Kidney glomerular epithelial cell (primary cell): Measurements from ENCODE around the gene NFATC3.
A peak's percentile ranks its signal among the peaks of the same experiment; 100 is the strongest.

ENCODE experiments used
- DNase-seq: peaks from one replicate; lab custom pipeline; 2025; lab: John Stamatoyannopoulos, UW

Gene NFATC3

DNA sequence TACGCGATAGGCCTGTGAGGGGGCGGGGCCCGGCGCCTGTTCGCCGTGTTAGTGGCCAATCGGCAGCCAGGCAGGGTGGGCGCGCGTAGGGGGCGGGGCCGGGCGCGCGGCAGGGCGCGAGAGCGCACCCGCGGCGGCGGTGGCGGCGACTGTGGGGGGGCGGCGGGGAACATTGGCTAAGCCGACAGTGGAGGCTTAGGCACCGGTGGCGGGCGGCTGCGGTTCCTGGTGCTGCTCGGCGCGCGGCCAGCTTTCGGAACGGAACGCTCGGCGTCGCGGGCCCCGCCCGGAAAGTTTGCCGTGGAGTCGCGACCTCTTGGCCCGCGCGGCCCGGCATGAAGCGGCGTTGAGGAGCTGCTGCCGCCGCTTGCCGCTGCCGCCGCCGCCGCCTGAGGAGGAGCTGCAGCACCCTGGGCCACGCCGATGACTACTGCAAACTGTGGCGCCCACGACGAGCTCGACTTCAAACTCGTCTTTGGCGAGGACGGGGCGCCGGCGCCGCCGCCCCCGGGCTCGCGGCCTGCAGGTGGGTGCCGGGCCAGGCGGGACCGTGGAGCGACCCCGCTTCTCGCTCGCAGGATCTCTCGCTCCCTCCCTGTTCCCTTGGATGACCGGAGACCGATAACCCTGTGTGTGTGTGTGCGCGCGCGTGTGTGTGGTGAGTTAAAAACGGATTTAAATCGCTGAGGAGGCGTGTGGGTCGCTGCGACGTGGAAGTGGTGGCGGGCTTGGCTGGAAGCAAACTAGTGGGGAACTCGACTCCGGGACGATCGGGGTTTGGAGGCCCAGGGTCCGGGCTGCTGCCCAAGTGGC is at the start of gene NFATC3:
Gene NFATC3, plus strand, starts transcription at position 112 of the 813 bp plus-strand sequence. Its CDS starts 312 bp downstream, at position 424.
- DNase-seq, result peak; percentile 82

DNA sequence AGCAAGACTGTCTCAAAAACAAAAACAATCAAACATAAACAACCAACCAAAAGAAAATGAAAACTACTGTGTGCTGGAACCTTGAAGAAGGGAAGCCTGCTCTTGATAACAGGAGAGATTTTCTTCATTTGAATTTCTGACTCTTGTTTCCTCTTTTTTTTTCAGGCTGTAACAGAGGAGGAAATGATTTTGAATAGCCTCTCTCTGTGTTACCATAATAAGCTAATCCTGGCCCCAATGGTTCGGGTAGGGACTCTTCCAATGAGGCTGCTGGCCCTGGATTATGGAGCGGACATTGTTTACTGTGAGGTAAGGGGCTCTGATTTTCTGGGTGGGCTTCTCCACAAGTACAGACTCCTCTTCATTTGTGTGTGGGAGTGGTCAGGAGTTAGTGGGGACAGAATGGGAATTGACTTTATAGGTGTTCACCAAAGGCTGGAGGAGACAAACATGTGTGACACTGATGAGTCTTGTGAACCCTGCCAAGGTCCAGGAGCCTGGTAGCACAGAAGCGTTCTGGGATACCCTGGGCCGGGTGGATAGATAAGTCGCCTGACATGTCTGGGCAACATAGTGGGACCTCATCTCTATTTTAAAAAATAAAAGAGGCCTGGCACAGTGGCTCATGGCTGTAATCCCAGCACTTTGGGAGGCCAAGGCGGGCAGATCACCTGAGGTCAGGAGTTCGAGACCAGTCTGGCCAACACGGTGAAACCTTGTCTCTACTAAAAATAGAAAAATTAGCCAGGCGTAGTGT is 47.2 kb upstream of the NFATC3 start:
- no peak for DNase-seq

DNA sequence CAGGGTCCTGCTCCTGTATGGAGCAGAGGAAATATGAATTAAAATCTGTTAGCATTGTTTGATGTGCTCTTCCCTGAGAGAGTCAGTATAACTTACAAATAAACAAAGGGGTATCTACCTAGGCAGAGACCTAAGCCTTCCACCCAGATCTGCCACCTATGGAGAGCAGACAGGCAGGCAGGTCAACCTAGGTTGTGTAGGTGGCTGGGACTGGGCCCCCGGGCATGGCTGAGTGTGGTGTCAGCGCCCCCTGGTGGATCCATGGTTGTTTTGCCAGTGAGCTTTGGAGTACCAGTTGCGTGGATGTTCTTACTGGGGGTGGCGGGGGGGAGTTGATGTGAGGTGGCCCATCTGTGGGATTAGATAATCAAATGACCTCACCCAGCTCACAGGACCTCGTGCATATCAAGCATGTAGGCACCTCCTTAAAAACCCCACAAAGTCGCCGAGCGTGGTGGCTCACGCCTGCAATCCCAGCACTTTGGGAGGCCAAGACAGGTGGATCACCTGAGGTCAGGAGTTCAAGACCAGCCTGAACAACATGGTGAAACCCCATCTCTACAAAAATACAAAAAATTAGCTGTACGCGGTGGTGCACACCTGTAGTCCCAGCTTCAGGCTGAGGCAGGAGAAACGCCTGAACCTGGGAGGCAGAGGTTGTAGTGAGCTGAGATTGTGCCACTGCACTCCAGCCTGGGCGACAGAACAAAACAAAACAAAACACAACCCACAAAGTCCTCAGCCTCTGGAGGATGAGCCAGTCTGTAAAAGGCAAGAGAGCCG is 44.5 kb upstream of the NFATC3 start:
- peak; percentile 59 for DNase-seq

DNA sequence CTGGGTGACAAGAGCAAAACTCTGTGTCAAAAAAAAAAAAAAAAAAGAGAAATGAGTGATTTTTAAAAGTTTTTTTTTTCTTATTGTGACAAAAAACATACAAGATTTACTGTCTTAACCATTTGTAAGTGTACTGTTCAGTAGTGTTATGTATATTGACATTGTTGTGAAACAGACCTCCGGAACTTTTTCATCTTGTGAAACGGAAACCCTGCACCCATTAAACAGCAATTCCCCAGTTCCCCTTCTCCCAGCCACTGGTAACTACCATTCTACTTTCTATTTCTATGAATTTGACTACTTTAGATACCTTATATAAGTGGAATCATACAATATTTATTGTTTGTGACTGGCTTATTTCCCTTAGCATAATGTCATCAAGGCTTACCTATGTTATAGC is 43.4 kb upstream of the NFATC3 start:
- no peak for DNase-seq

DNA sequence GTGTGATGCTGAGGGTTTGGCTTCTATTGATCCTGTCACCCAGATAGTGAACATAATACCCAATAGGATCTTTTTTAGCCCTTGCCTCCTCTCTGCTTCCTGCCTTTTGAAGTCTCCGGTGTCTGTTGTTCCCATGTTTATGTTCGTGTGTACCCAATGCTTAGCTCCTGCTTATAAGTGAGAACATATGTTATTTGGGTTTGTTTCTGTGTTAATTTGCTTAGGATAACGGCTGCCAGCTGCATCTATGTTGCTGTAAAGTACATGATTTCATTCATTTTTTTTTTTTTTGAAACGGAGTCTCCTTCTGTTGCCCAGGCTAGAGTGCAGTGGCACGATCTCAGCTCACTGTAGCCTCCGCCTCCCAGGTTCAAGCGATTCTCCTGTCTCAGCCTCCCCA is 39.1 kb upstream of the NFATC3 start:
- DNase-seq, result no peak

DNA sequence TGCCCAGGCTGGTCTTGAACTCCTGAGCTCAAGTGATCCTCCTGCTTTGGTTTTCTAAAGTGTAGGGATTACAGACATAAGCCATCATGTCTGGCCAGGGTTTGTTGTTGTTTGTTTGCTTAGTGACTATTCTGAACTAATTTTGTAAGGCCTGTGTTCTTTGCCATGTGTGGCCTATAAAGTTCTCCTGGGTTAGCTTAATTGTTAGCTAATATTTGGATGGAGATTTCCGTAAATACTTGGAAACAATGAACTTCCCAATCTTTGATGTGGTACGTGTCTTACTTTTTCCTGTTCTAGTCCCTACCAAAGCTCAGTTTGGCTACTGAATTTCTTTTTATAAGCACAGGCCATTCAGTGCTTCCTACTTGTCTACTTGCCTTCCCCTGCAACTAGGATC is 37.2 kb upstream of the NFATC3 start:
- no peak for DNase-seq

DNA sequence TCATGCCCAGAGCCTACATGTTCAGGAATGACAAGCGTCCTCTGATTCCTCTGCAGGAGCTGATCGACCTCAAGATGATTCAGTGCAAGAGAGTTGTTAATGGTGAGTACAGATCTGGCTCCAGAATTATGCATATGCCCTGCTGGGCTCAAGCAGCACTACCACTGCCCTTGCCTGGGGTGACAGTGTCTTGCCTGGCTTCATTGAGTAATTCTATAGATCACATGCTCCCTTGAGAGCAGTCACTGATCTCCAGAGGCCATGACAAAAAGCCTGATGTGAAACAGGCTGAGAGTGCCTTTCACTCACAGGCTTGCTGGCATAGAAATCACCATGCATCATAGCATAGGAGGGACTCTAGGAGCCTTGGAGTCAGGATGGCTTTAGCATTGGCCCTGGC is 35.7 kb upstream of the NFATC3 start:
- DNase-seq, result no peak

DNA sequence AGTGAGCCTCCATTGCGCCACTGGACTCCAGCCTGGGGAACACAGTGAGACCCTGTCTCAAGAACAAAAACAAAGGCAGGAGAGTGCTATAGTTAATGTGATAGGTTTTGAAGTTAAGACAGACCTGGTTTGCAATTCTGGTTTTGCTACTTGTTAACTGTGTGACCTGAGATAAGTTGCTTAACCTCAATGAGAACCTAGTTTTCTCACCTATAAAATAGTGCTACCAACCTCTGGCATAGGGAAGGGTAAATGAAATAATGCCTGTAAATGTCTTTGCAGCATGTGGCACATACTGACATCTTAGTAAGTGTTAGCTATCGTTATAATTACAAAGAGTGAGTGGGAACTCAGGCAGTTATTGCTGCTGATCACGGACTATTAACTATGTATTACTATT is 29.8 kb upstream of the NFATC3 start:
- no peak for DNase-seq

DNA sequence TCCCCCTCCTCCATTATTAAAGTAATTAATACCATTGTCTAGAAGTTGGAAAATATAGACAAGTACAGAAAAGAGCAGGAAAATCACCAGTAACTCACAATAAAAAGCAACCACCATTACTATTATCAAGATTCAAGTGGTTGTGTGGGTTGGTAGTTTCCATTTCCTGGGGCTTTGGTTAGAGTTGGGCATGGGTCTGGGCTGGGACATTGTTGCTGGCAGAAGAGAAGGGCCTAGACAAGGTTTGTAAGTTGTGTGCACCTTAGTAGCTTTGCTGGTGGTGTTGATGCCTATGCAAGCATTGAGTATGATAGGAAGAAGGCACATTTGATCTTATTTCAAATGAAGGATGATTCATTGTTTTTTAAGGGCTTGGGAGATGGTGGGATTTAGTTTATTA is 25.4 kb upstream of the NFATC3 start:
- no peak for DNase-seq

DNA sequence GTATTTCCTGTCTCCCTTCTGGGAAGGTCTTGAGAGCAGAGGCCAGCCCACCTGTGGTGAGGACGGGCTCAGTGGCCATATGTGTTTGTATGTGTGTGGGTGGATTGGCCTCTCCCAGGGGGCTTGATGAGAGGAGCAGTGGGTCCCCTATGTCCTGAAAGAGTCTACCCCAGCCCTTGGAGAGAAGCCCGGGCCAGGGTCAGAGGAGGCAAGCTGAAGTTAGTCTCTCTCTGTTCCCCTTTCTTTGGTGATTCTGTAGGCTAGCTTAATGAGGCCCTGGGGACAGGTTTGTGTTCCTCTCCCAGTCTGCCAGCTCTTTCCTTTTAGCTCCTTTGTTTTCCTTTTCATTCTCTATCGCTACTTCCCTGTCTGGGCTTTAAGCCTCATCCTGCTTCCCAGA is 23.8 kb upstream of the NFATC3 start:
- no peak for DNase-seq

DNA sequence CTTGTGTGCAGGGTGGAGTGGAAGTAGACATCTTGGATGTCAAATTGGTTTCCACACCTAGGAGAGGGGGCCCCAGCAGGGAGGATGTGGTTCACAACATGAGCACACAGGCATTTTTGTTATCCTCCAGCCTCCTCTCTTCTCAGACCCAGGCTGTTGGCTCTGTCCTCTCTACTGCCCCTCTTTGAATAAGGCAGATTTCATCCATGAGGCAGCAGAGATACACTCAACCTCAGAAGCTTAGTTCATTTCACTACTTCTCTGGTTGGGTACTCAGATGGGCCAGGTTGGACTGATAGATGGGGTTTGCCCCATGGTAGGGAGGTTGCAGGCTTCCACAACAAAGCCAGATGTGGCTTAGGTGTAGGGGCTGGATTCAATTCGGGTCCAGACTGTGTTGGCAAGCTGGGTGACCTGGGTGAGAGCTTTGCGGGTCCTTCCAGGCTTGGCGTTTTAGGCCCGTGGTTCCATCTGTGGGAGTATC is 22.2 kb upstream of the NFATC3 start:
- DNase-seq, result no peak

DNA sequence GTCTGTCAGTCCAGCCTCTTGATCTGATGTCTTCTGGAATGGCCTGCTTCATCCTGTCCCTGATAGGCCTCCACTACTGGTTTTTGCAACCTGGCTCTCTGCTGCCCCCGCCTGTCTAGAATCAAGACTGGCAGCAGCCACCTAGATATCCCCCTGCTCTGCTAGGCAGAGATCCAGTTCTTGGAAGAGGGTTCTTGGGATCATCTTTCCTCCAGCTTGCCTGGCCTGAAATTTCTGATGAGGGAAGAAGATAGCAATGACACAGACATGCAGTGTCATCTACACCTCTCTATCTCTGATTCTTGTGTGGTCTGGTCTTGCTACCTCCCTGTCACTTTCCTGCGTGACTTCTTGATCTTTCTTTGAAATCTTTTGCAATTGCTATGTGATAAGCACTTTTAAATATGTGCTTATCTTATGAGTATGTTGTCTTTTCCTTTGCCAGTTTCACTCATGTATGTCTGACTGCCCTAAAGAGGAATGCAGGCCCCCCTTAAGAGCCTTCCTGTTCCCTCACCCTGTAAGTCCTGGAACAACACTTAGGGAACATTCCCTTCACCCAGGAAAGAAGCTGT is 20.3 kb upstream of the NFATC3 start:
- peak; percentile 93 for DNase-seq

DNA sequence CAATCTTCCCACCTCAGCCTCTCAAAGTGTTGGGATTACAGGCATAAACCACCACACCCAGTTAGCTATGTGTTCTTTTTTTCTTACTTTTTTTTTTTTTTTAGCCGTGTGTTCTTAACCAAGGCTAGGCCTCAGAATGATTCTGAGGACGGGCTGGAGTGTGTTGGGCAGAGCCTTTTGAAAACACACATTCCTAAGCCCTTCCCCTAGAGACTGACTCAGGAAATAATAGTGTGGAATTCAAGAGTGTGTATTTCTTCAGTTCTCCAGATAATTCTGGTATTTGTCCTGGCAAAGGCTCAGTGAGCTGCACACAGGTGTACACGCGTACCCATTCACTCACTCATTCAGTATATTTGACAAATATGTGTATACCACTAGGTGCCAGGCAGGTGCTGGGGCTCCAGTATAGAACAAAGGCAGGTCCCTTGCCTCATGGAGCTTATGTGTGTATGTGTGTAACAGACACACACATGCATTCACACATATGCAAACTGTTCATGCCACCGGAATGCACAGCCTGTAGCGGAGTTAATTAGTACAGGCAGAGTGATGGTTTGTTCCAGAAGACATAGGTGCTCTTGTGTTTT is 19.4 kb upstream of the NFATC3 start:
- peak; percentile 52 for DNase-seq

DNA sequence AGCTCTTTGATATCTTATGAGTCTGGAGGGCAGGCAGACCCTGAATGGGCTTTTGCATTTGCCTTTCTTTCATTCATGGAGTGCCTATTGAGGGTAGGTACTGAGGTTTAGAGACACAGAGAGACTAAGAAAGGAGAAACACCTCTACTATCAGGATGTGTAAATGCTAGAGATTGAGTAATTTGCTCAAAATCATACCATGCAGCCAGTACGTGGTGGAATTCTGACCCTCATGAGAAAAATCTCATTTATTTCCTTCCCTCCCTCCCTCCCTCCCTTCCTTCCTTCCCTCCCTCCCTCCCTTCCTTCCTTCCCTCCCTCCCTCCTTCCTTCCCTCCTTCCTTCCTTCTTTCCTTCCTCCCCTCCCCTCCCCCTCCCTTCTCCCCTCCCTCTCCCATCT is 18.4 kb upstream of the NFATC3 start:
- no peak for DNase-seq

DNA sequence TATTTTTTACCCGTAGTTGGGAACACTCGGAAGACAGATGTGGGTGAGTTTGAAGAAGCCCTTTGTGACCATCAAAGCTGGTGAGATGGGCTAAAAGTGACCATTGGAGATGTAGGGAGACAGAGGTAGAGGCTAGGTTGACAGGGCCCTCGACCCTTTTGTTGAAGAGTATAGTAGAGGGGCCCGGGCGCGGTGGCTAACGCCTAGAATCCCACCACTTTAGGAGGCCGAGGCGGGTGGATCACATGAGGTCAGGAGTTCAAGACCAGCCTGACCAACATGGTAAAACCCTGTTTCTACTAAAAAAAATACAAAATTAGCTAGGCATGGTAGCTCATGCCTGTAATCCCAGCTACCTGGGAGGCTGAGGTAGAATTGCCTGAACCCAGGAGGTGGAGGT is 16.2 kb upstream of the NFATC3 start:
- DNase-seq, result no peak

DNA sequence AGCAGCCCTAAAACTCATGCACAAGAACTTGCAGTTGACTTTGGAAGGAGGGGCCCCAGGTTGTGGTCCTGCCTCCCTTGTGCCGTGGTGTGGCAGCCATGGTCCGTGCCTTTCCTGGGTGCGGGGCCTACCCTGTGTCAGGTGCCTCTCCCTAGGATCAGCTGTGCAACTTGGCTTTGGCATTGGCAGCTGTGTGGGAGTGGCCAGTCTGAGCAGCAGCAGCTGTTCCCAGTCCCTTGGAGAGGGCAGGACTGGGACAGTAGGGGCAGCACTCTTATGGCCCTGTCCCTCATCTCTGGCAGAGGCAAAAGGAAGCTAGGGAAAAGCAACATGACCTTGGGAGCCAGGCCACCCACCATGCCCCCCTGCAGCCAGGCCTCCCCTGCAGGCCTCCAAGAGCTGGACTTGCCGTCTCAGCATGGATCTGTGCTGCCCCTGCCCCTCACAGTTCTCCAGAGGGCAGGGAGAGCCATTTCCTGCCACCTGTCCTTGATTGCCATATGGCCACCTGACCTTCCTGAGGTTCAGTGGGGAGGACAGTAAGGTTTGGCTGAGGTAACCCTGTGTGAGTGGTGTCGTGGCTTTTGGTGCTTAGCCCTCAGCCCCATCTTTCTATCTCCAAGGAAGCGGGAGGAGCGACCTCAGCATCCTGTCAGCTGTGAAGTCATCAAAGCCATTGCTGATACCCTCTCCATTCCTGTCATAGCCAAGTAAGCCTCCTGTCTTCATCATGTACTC is 15.5 kb upstream of the NFATC3 start:
- no peak for DNase-seq

DNA sequence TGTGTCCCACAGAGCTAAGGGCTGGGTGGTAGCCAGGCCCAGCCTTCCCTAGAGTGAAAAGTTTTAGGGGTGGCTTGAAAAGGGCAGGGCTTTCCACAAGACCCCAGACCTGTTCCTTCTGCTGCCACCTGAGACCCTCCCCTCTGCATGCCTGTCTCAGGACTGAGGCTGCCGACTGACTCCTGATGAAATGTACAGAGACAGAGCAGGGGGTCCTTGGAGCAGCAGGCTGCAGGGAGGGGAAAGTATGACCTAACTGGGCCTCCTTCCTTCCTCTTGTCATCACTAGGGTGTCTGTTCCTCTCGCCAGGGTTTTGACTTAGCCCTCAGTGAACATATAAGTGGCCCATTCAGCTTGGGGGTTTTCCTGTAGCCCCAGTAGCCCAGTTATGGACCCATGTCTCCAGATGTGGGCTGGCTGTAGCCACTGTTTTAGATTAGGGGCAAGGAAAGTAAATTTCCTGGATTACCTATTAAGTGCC is 14.9 kb upstream of the NFATC3 start:
- no peak for DNase-seq

DNA sequence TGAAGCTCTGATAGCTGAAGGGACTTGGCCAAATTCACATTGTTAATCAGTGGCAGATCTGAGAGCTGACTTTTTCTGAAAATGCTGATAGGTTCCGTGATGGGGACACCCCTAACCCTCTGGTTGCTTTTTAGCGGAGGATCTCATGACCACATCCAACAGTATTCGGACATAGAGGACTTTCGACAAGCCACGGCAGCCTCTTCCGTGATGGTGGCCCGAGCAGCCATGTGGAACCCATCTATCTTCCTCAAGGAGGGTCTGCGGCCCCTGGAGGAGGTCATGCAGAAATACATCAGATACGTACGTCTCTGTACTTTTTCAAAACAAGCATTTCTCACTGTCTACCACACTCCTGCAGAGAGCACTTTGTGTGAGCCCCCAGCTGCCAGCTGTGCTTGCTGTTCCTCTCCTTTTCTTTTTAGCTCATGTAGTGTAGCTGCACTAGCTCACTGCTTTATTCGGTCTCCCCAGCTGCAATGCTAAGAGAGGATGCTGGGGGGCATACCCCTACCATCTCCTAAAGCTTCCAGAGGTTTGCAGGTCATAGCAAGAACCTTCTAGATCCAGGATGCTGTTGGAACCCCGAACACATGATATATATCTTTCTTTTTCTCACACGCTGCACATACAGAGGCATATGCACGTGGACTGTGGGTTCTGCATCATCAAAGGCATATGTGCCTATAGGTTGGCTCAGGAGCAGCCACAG is 14.2 kb upstream of the NFATC3 start:
- no peak for DNase-seq

DNA sequence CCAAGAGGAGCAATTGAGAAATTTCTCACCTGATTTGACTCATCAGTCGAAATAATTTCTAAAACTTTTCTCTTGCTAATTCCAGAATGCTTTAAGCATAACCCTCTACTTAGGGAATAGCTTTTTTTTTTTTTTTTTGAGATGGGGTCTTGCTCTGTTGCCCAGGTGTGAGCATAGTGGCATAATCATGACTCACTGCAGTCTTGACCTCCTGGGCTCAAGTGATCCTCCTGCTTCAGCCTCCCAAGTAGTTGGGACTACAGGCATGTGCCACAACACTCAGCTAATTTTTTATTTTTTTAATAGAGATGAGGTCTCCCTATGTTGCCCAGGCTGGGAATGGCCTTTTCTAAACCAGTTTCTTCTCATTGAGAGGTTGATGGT is 13.7 kb upstream of the NFATC3 start:
- DNase-seq, result no peak

DNA sequence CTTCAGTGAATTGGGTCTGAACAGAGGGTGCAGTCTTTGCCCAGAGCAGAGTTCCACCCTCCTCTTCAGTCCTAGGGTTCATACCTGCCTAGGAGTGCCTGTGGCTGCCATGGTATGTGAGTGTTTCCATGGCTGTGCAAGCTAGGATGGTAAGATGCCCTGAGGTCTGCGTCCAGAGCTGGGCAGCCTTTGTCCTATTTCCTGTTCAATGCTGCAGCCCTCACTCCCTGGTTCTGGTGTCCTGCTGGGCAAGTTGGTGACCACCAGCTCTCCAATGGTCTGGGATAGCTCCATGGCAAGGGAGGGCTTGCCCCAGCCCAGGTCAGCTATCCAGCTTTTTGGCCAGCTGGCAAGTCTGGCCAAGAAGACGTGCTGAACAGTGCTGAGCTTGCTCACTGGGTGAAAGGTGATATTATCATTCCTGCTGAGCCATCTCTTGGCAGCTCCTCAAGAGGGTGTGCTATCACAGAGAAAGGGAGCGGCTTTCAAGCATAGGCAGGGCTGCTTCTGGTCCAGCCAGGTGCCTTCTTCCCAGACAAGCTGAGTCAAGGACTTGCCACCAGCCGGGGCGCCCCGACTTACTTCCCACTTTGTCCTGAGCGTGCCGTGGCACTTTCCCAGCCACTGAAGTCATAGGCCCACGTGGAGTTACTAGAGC is 13.0 kb upstream of the NFATC3 start:
- peak; percentile 63 for DNase-seq
